HepG2 (cell line): ENCODE results near the gene IGSF21. TPM values are rescaled to one million over a fixed set of nuclear protein-coding genes. Genes with fewer than 3 reads are reported as not detected.

Source experiments
- BCL6 ChIP-seq: IDR thresholded peaks from 2 replicates; pipeline ENCODE4 v1.6.1; 2016; ENCODE audit warnings: missing genetic modification reagents, missing compliant biosample characterization
- FOXO1 ChIP-seq: sonication (generic); formaldehyde crosslinking; IDR thresholded peaks from 2 replicates; pipeline ENCODE4 v1.4.0; 2020; ENCODE audit warnings: missing genetic modification reagents
- GATAD1 ChIP-seq: IDR thresholded peaks from 2 replicates; pipeline ENCODE4 v1.6.1; 2016; ENCODE audit warnings: missing genetic modification reagents, missing compliant biosample characterization
- JUND ChIP-seq: sonication (generic); formaldehyde crosslinking; IDR thresholded peaks from 2 replicates; pipeline ENCODE4 v1.8.0; 2022; ENCODE audit warnings: mild to moderate bottlenecking, missing genetic modification reagents
- MAF1 ChIP-seq: sonication (generic); formaldehyde crosslinking; IDR thresholded peaks from 2 replicates; pipeline ENCODE4 v1.5.0; 2020; ENCODE audit warnings: missing genetic modification reagents, borderline replicate concordance
- NRL ChIP-seq: sonication (generic); formaldehyde crosslinking; IDR thresholded peaks from 2 replicates; pipeline ENCODE4 v1.5.0; 2020; ENCODE audit warnings: missing genetic modification reagents, mild to moderate bottlenecking, moderate library complexity, borderline replicate concordance
- PHF8 ChIP-seq: sonication (generic); formaldehyde crosslinking; IDR thresholded peaks from 2 replicates; pipeline ENCODE4 v1.5.0; 2020; ENCODE audit warnings: missing genetic modification reagents
- PTBP1 ChIP-seq: fragments of 200-400 bp; formaldehyde crosslinking; IDR thresholded peaks from 2 replicates; pipeline ENCODE4 v1.6.1; 2018; ENCODE audit warnings: low read length, low read depth; ENCODE audit not compliant: poor library complexity, severe bottlenecking
- RAD51 ChIP-seq: fragments of 450-650 bp; IDR thresholded peaks from 2 replicates; pipeline ENCODE4 v1.6.1; 2016; ENCODE audit warnings: borderline replicate concordance
- RFXANK ChIP-seq: IDR thresholded peaks from 2 replicates; pipeline ENCODE4 v1.6.1; 2016
- RFXAP ChIP-seq: sonication (generic); formaldehyde crosslinking; IDR thresholded peaks from 2 replicates; pipeline ENCODE4 v1.4.0; 2020; ENCODE audit warnings: missing genetic modification reagents, borderline replicate concordance
- RORA ChIP-seq: sonication (generic); formaldehyde crosslinking; IDR thresholded peaks from 2 replicates; pipeline ENCODE4 v1.5.0; 2020; ENCODE audit warnings: mild to moderate bottlenecking, missing genetic modification reagents, moderate library complexity
- SAP130 ChIP-seq: IDR thresholded peaks from 2 replicates; pipeline ENCODE4 v1.6.1; 2016; ENCODE audit warnings: low read depth
- TBX3 ChIP-seq: fragments of 450-650 bp; IDR thresholded peaks from 2 replicates; pipeline ENCODE4 v1.6.1; 2017; ENCODE audit warnings: antibody characterized with exemption, mild to moderate bottlenecking, inconsistent platforms, borderline replicate concordance
- THRA ChIP-seq: sonication (generic); formaldehyde crosslinking; IDR thresholded peaks from 2 replicates; pipeline ENCODE4 v1.4.0; 2020; ENCODE audit warnings: missing genetic modification reagents, borderline replicate concordance
- ZNF205 ChIP-seq: IDR thresholded peaks from 2 replicates; pipeline ENCODE4 v1.6.1; 2018; ENCODE audit warnings: missing biosample characterization, missing genetic modification reagents
- ZSCAN22 ChIP-seq: sonication (generic); formaldehyde crosslinking; IDR thresholded peaks from 2 replicates; pipeline ENCODE4 v1.4.0; 2020; ENCODE audit warnings: mild to moderate bottlenecking, missing genetic modification reagents
- polyA plus RNA-seq, 8 experiments: library from polyadenylated mRNA; depleted of rRNA in 3 of 8; stranded (reverse) in 7 of 8; unstranded in 1 of 8; fragments of >200 nt; fragmentation: Illumina TruSeq in 4 of 8; extraction: Trizol in 4 of 8; gene quantifications; 2 replicates each; pipeline versions ENCODE4 v1.2.1 to v1.2.3, GENCODE V29; 2011 to 2016; ENCODE audit warnings: low read depth in 4 of 8, missing spikeins in 1 of 8, mixed read lengths in 1 of 8; ENCODE audit not compliant: insufficient read depth in 1 of 8
- total RNA-seq, 5 experiments: library from RNA; depleted of rRNA; stranded (reverse); fragments of >200 nt; fragmentation: Illumina TruSeq; extraction: Trizol; gene quantifications; 2 replicates each; pipeline ENCODE4 v1.2.3, GENCODE V29; 2016; ENCODE audit warnings: low read depth in 1 of 5
- TF ChIP-seq, protein P1 (sequence below): sonication (generic); formaldehyde crosslinking; IDR thresholded peaks from 2 replicates; pipeline ENCODE4 v1.4.0; 2020; ENCODE audit warnings: missing genetic modification reagents, borderline replicate concordance
- TF ChIP-seq, protein P2 (sequence below): sonication (generic); formaldehyde crosslinking; IDR thresholded peaks from 2 replicates; pipeline ENCODE4 v1.8.0; 2022; ENCODE audit warnings: mild to moderate bottlenecking, missing genetic modification reagents, moderate library complexity
- TF ChIP-seq, protein P3 (sequence below): sonication (generic); formaldehyde crosslinking; IDR thresholded peaks from 2 replicates; pipeline ENCODE4 v1.4.0; 2020; ENCODE audit warnings: missing genetic modification reagents, mild to moderate bottlenecking, borderline replicate concordance

The IGSF21 gene
- total and polyA plus RNA-seq, 2 of the 13 experiments (the other 11 are each of a cell fraction or from before 2014, with no cell fraction given), result not detected

GRCh38 chr1:18316764-18317163, 209.2 kb downstream of the IGSF21 start (continued):
- TF ChIP-seq, protein P1, sequence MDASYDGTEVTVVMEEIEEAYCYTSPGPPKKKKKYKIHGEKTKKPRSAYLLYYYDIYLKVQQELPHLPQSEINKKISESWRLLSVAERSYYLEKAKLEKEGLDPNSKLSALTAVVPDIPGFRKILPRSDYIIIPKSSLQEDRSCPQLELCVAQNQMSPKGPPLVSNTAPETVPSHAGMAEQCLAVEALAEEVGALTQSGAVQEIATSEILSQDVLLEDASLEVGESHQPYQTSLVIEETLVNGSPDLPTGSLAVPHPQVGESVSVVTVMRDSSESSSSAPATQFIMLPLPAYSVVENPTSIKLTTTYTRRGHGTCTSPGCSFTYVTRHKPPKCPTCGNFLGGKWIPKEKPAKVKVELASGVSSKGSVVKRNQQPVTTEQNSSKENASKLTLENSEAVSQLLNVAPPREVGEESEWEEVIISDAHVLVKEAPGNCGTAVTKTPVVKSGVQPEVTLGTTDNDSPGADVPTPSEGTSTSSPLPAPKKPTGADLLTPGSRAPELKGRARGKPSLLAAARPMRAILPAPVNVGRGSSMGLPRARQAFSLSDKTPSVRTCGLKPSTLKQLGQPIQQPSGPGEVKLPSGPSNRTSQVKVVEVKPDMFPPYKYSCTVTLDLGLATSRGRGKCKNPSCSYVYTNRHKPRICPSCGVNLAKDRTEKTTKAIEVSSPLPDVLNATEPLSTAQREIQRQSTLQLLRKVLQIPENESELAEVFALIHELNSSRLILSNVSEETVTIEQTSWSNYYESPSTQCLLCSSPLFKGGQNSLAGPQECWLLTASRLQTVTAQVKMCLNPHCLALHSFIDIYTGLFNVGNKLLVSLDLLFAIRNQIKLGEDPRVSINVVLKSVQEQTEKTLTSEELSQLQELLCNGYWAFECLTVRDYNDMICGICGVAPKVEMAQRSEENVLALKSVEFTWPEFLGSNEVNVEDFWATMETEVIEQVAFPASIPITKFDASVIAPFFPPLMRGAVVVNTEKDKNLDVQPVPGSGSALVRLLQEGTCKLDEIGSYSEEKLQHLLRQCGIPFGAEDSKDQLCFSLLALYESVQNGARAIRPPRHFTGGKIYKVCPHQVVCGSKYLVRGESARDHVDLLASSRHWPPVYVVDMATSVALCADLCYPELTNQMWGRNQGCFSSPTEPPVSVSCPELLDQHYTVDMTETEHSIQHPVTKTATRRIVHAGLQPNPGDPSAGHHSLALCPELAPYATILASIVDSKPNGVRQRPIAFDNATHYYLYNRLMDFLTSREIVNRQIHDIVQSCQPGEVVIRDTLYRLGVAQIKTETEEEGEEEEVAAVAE (CRISPR knock-in tag), result no peak
- no peak for TF ChIP-seq NRL (CRISPR knock-in tag)
- peak; percentile 58; the same call in 1 of the 2 replicates for TF ChIP-seq FOXO1 (CRISPR knock-in tag)
- TF ChIP-seq RFXANK (CRISPR knock-in tag), result no peak
- peak; percentile 66; the same call in 1 of the 2 replicates for TF ChIP-seq TBX3
- TF ChIP-seq THRA (CRISPR knock-in tag), result no peak
- no peak for TF ChIP-seq GATAD1 (CRISPR knock-in tag)
- TF ChIP-seq, protein P2, sequence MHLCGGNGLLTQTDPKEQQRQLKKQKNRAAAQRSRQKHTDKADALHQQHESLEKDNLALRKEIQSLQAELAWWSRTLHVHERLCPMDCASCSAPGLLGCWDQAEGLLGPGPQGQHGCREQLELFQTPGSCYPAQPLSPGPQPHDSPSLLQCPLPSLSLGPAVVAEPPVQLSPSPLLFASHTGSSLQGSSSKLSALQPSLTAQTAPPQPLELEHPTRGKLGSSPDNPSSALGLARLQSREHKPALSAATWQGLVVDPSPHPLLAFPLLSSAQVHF (CRISPR knock-in tag), result no peak
- TF ChIP-seq ZNF205 (CRISPR knock-in tag), result no peak
- TF ChIP-seq MAF1, result no peak
- TF ChIP-seq, protein P3, sequence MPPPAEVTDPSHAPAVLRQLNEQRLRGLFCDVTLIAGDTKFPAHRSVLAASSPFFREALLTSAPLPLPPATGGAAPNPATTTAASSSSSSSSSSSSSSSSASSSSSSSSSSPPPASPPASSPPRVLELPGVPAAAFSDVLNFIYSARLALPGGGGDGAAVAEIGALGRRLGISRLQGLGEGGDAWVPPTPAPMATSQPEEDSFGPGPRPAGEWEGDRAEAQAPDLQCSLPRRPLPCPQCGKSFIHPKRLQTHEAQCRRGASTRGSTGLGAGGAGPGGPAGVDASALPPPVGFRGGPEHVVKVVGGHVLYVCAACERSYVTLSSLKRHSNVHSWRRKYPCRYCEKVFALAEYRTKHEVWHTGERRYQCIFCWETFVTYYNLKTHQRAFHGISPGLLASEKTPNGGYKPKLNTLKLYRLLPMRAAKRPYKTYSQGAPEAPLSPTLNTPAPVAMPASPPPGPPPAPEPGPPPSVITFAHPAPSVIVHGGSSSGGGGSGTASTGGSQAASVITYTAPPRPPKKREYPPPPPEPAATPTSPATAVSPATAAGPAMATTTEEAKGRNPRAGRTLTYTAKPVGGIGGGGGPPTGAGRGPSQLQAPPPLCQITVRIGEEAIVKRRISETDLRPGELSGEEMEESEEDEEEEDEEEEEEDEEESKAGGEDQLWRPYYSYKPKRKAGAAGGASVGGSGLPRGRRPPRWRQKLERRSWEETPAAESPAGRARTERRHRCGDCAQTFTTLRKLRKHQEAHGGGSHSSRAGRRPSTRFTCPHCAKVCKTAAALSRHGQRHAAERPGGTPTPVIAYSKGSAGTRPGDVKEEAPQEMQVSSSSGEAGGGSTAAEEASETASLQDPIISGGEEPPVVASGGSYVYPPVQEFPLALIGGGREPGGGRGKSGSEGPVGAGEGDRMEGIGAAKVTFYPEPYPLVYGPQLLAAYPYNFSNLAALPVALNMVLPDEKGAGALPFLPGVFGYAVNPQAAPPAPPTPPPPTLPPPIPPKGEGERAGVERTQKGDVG (CRISPR knock-in tag), result no peak
- no peak for TF ChIP-seq RAD51
- TF ChIP-seq ZSCAN22 (CRISPR knock-in tag), result no peak
- peak; percentile 57; the same call in 1 of the 2 replicates for TF ChIP-seq JUND (CRISPR knock-in tag)
- no peak for TF ChIP-seq RORA (CRISPR knock-in tag)
- no peak for TF ChIP-seq PHF8 (CRISPR knock-in tag)
- peak; percentile 23; the same call in 1 of the 2 replicates for TF ChIP-seq SAP130 (CRISPR knock-in tag)
- no peak for TF ChIP-seq RFXAP (CRISPR knock-in tag)
- TF ChIP-seq BCL6 (CRISPR knock-in tag), result peak; percentile 47; the same call in 1 of the 2 replicates
- no peak for TF ChIP-seq PTBP1
